ENCODE results near the gene SUGT1. TPM values are rescaled to one million over a fixed set of nuclear protein-coding genes. Genes with fewer than 3 reads are reported as not detected.

The SUGT1 gene
- total RNA-seq, 4 donors from 2014 or later = 18.7 to 38.9 (median 25.3) TPM

- DNase-seq = no peak
- TF ChIP-seq POLR2AphosphoS5 (IDR thresholded peaks at IDR 0.05) = no peak
- no peak for TF ChIP-seq POLR2A (IDR thresholded peaks at IDR 0.05)
- no peak for TF ChIP-seq EP300 (IDR thresholded peaks at IDR 0.05; ENCODE audit: low read depth)
- TF ChIP-seq, protein P1, sequence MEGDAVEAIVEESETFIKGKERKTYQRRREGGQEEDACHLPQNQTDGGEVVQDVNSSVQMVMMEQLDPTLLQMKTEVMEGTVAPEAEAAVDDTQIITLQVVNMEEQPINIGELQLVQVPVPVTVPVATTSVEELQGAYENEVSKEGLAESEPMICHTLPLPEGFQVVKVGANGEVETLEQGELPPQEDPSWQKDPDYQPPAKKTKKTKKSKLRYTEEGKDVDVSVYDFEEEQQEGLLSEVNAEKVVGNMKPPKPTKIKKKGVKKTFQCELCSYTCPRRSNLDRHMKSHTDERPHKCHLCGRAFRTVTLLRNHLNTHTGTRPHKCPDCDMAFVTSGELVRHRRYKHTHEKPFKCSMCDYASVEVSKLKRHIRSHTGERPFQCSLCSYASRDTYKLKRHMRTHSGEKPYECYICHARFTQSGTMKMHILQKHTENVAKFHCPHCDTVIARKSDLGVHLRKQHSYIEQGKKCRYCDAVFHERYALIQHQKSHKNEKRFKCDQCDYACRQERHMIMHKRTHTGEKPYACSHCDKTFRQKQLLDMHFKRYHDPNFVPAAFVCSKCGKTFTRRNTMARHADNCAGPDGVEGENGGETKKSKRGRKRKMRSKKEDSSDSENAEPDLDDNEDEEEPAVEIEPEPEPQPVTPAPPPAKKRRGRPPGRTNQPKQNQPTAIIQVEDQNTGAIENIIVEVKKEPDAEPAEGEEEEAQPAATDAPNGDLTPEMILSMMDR (IDR thresholded peaks at IDR 0.05) = peak in 1 of 5 experiments; percentile 22
- H3K27ac ChIP-seq = no peak overlapping the region
- peak overlapping the region in 2 of 4 donors; percentile 25 to 43 for H3K4me3 ChIP-seq
- WGBS, 2 donors (ENCODE audit: low coverage in 1 of 2) = 25% methylated on average over 74 of the region's 75 CpGs; no CpG with 5 or more reads in 1 of the 2 donors
- no peaks in the 10 kb centered on the region for H3K36me3 ChIP-seq
- H3K27me3 ChIP-seq = peaks cover 58% of the 10 kb centered on the region
- H3K4me1 ChIP-seq = peaks cover 0 to 8% (median 4%) of the 10 kb centered on the region in 4 donors
- in situ Hi-C loops (cut with MboI; ENCODE audit: low pct_ligation_motif_present in 1 of 4, low pct_unique_long_range_greater_than_20kb in 1 of 4, low sequenced_read_pairs in 3 of 4) = no loop called here
- intact Hi-C loops (cut with DNase I; ENCODE audit: low total_unique reads) = no loop called here
- no peaks in the 10 kb centered on the region for H3K9me3 ChIP-seq
Observed at GRCh38 chr13:52738719-52739467, 86.3 kb downstream of the SUGT1 start.

GRCh38 chr13:52739468-52740071 is 86.9 kb downstream of the SUGT1 start, which contains the start of gene CNMD:
TSS of gene CNMD (minus strand) at chr13:52739820. CDS start at chr13:52739701, 119 bp downstream.
- Histone ChIP-seq H3K27me3 (peaks cover 58% of the 10 kb centered on the region), H3K4me1 (peaks cover 0 to 8% (median 4%) of the 10 kb centered on the region in 4 donors), H3K9me3 (no peaks in the 10 kb centered on the region), H3K36me3 (no peaks in the 10 kb centered on the region), H3K27ac (no peak within 1 kb of the TSS), H3K4me3 (peak within 1 kb of the TSS in 2 of 4 donors; percentile 25 to 43)
- DNase-seq = no peak
- intact Hi-C loops (cut with DNase I; ENCODE audit: low total_unique reads) (no loop called here), in situ Hi-C loops (cut with MboI; ENCODE audit: low pct_ligation_motif_present in 1 of 4, low pct_unique_long_range_greater_than_20kb in 1 of 4, low sequenced_read_pairs in 3 of 4) (no loop called here)
- TF ChIP-seq, protein P1 (IDR thresholded peaks at IDR 0.05) = no peak
- TF ChIP-seq POLR2A (IDR thresholded peaks at IDR 0.05) (no peak), EP300 (IDR thresholded peaks at IDR 0.05; ENCODE audit: low read depth) (no peak), POLR2AphosphoS5 (IDR thresholded peaks at IDR 0.05) (no peak)
- 23 to 60% methylated on average over 1 to 32 of the region's 34 CpGs for WGBS, 2 donors (ENCODE audit: low coverage in 1 of 2)

DNA sequence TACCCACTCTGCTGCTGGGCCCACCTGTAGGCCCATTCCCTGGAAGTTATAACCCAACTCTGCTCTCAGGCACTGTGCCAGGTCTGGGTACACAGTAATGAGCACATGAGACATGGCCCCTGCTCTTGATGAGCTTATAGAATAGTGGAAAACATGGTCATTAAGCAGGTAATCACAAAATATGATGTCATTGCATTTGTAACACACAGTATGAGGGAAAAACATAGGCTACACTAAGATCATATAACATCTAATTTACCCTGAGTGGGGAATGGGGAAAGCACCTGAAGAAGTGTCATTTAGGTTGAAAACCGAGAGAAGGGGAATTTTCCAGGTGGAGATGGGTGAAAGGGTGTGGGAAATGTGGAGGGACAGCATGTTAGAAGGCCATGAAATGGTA is 90.9 kb downstream of the SUGT1 start:
- no peak overlapping the region for H3K27ac ChIP-seq
- DNase-seq = no peak
- H3K27me3 ChIP-seq = peaks cover 35% of the 10 kb centered on the region
- in situ Hi-C loops (cut with MboI; ENCODE audit: low pct_ligation_motif_present in 1 of 4, low pct_unique_long_range_greater_than_20kb in 1 of 4, low sequenced_read_pairs in 3 of 4) = no loop called here
- 45% methylated on average over 1 of the region's 1 CpG; no CpG with 5 or more reads in 1 of the 2 donors for WGBS, 2 donors (ENCODE audit: low coverage in 1 of 2)
- no peak for TF ChIP-seq POLR2AphosphoS5 (IDR thresholded peaks at IDR 0.05)
- TF ChIP-seq, protein P1 (IDR thresholded peaks at IDR 0.05) = no peak
- TF ChIP-seq POLR2A (IDR thresholded peaks at IDR 0.05) = no peak
- no peak for TF ChIP-seq EP300 (IDR thresholded peaks at IDR 0.05; ENCODE audit: low read depth)
- H3K4me3 ChIP-seq = no peak overlapping the region
- intact Hi-C loops (cut with DNase I; ENCODE audit: low total_unique reads) = no loop called here
- H3K9me3 ChIP-seq = no peaks in the 10 kb centered on the region
- no peaks in the 10 kb centered on the region for H3K36me3 ChIP-seq
- H3K4me1 ChIP-seq = peaks cover 0 to 8% (median 4%) of the 10 kb centered on the region in 4 donors

DNA sequence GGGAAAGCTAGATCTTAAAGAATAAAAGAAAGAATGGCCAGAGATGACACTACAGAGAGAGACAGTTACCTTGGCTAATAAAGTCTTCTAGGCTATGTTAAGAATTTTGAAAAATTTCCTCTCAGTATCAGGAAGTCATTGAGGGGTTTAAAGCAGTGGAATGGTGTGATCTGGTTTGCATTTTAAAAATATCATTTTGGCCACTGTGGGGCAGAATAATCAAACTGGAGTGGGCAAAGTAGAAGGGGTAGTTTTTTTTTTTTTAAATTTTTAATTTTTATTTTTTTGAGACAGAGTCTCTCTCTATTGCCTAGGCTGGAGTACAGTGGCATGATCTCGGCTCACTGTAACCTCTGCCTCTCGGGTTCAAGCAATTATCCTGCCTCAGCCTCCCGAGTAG is 91.4 kb downstream of the SUGT1 start:
- WGBS, 2 donors (ENCODE audit: low coverage in 1 of 2) = 94 to 95% methylated on average over 3 of the region's 3 CpGs
- intact Hi-C loops (cut with DNase I; ENCODE audit: low total_unique reads) = no loop called here

More for the DNA sequence above, 91.4 kb downstream of the SUGT1 start:
- no peak overlapping the region for H3K27ac ChIP-seq
- TF ChIP-seq, protein P1 (IDR thresholded peaks at IDR 0.05) = no peak
- TF ChIP-seq POLR2A (IDR thresholded peaks at IDR 0.05) = no peak
- TF ChIP-seq EP300 (IDR thresholded peaks at IDR 0.05; ENCODE audit: low read depth) = no peak
- no peak for TF ChIP-seq POLR2AphosphoS5 (IDR thresholded peaks at IDR 0.05)
- peaks cover 31% of the 10 kb centered on the region for H3K27me3 ChIP-seq
- no peak overlapping the region for H3K4me3 ChIP-seq
- H3K36me3 ChIP-seq = no peaks in the 10 kb centered on the region
- H3K4me1 ChIP-seq = peaks cover 0 to 4% (median 2%) of the 10 kb centered on the region in 4 donors
- no peak for DNase-seq
- no peaks in the 10 kb centered on the region for H3K9me3 ChIP-seq
- in situ Hi-C loops (cut with MboI; ENCODE audit: low pct_ligation_motif_present in 1 of 4, low pct_unique_long_range_greater_than_20kb in 1 of 4, low sequenced_read_pairs in 3 of 4) = no loop called here

Measured in transverse colon (tissue), 4 donors.